Amygdala (tissue), 56 donors: ENCODE results near the gene RUVBL2.

Source experiments
- DNase-seq, 56 donors: peaks; one replicate each; lab custom pipeline; 2025; lab: John Stamatoyannopoulos, UW

The RUVBL2 gene

GRCh38 chr19:48963371-48964204 lies 30.1 kb upstream of the RUVBL2 start:
- DNase-seq = peak in 53 of 56 donors; percentile 12 to 91 (median 54)

GRCh38 chr19:48964205-48965039 lies 29.3 kb upstream of the RUVBL2 start:
- DNase-seq = peak in 12 of 56 donors; percentile 20 to 65 (median 43)

- DNase-seq = peak; percentile 56 to 99 (median 96)
Observed at GRCh38 chr19:48965040-48965805, 28.5 kb upstream of the RUVBL2 start, which contains the start of gene FTL. Gene FTL (plus strand): TSS chr19:48965309. CDS start chr19:48965508, 199 bp downstream.

- DNase-seq = peak; percentile 34 to 92 (median 79)
Observed at GRCh38 chr19:48965806-48966540, 27.7 kb upstream of the RUVBL2 start.

- DNase-seq = peak in 5 of 56 donors; percentile 5 to 29 (median 18)
Observed at GRCh38 chr19:48966541-48967345, 26.9 kb upstream of the RUVBL2 start.

- DNase-seq = peak in 36 of 56 donors; percentile 4 to 68 (median 28)
Observed at GRCh38 chr19:48967346-48968178, 26.1 kb upstream of the RUVBL2 start.

- no peak for DNase-seq
Observed at GRCh38 chr19:48968179-48968661, 25.5 kb upstream of the RUVBL2 start.

GRCh38 chr19:48968813-48969218 lies 24.9 kb upstream of the RUVBL2 start:
- no peak for DNase-seq

- peak in 1 of 56 donors; percentile 28 for DNase-seq
Observed at GRCh38 chr19:48969276-48970138, 24.2 kb upstream of the RUVBL2 start.

- DNase-seq = no peak
Observed at GRCh38 chr19:48970139-48970766, 23.4 kb upstream of the RUVBL2 start.

- peak in 49 of 56 donors; percentile 6 to 86 (median 47) for DNase-seq
Observed at GRCh38 chr19:48970923-48971395, 22.7 kb upstream of the RUVBL2 start.

- peak in 2 of 56 donors; percentile 18 to 21 for DNase-seq
Observed at GRCh38 chr19:48975947-48976847, 17.5 kb upstream of the RUVBL2 start.

- no peak for DNase-seq
Observed at GRCh38 chr19:48977061-48977460, 16.6 kb upstream of the RUVBL2 start.

GRCh38 chr19:48982280-48982679 lies 11.4 kb upstream of the RUVBL2 start:
- no peak for DNase-seq

GRCh38 chr19:48985711-48986110 lies 8.0 kb upstream of the RUVBL2 start:
- DNase-seq = no peak
